Immature natural killer cell (primary cell): Measurements from ENCODE around the gene ZNF827. TPM values are rescaled to one million over a fixed set of nuclear protein-coding genes. Genes with fewer than 3 reads are reported as not detected.
"Not testable (repeated sequence)": the region's sequence is repeated elsewhere in the genome, so short reads cannot be mapped to it uniquely, and the experiment has no call there.

Experiments
- DNase-seq, 3 donors: peaks; one replicate each; pipeline ENCODE4 v3.0.0; 2022; ENCODE audit warnings: mixed read lengths in 1 of 3
- H3K27ac Mint-ChIP-seq, 6 donors: one replicate each; pipeline ENCODE4 v1.8.0; 2020; ENCODE audit warnings: mixed read lengths in 6 of 6, mild to moderate bottlenecking in 5 of 6, inconsistent platforms in 4 of 6, moderate library complexity in 3 of 6
- H3K27me3 Mint-ChIP-seq, 3 donors: one replicate each; pipeline ENCODE4 v1.8.0; 2020 to 2021; ENCODE audit warnings: low read depth in 3 of 3, mild to moderate bottlenecking in 3 of 3, mixed read lengths in 3 of 3, moderate library complexity in 3 of 3, inconsistent platforms in 1 of 3
- H3K36me3 Mint-ChIP-seq, 3 donors: one replicate each; pipeline ENCODE4 v1.8.0; 2020; ENCODE audit warnings: mixed read lengths in 3 of 3, inconsistent platforms in 2 of 3, mild to moderate bottlenecking in 2 of 3
- H3K4me1 Mint-ChIP-seq, 2 donors: one replicate each; pipeline ENCODE4 v1.8.0; 2020; ENCODE audit warnings: inconsistent platforms in 2 of 2, mild to moderate bottlenecking in 2 of 2, mixed read lengths in 2 of 2, moderate library complexity in 1 of 2
- H3K4me3 Mint-ChIP-seq, 5 donors: one replicate each; pipeline ENCODE4 v1.8.0; 2020; ENCODE audit warnings: mild to moderate bottlenecking in 5 of 5, mixed read lengths in 5 of 5, inconsistent platforms in 3 of 5, moderate library complexity in 3 of 5
- H3K9me3 Mint-ChIP-seq, 6 donors: one replicate each; pipeline ENCODE4 v1.8.0; 2020; ENCODE audit warnings: mild to moderate bottlenecking in 6 of 6, mixed read lengths in 6 of 6, inconsistent platforms in 4 of 6, moderate library complexity in 3 of 6
- polyA plus RNA-seq, 3 donors: library from polyadenylated mRNA; unstranded; fragments of 300-500 nt; fragmentation: Illumina TruSeq; gene quantifications; one replicate each; pipeline ENCODE4 v1.2.3, GENCODE V29; 2021

The ZNF827 gene
- polyA plus RNA-seq, 3 donors from 2014 or later: 1.5 to 4.6 (median 1.7) TPM

GRCh38 chr4:145839151-145839550 is 99.5 kb downstream of the ZNF827 start:
- Mint-ChIP-seq H3K27me3 (peaks cover 0 to 2% (median 0%) of the 10 kb centered on the region in 3 donors), H3K27ac (peak overlapping the region in 1 of 6 donors; percentile 40), H3K4me3 (no peak overlapping the region), H3K9me3 (no peaks in the 10 kb centered on the region), H3K36me3 (peaks cover 15 to 24% (median 21%) of the 10 kb centered on the region in 3 donors), H3K4me1 (peaks cover 8 to 15% of the 10 kb centered on the region in 2 donors)
- no peak for DNase-seq

GRCh38 chr4:145832384-145832783 is 106.2 kb downstream of the ZNF827 start:
- not testable (repeated sequence) for H3K4me3 Mint-ChIP-seq, H3K9me3 Mint-ChIP-seq, DNase-seq, H3K27me3 Mint-ChIP-seq, H3K36me3 Mint-ChIP-seq
- Mint-ChIP-seq H3K4me1 (peaks cover 18 to 31% of the 10 kb centered on the region in 2 donors), H3K27ac (peak overlapping the region in 2 of 6 donors; percentile 5 to 31)

GRCh38 chr4:145830699-145831098 is 107.9 kb downstream of the ZNF827 start:
- Mint-ChIP-seq H3K4me1 (peaks cover 18 to 31% of the 10 kb centered on the region in 2 donors), H3K27me3 (peaks cover 0 to 3% (median 2%) of the 10 kb centered on the region in 3 donors), H3K36me3 (peaks cover 0 to 10% (median 3%) of the 10 kb centered on the region in 3 donors), H3K9me3 (no peaks in the 10 kb centered on the region), H3K27ac (no peak overlapping the region), H3K4me3 (no peak overlapping the region)
- DNase-seq: no peak

DNA sequence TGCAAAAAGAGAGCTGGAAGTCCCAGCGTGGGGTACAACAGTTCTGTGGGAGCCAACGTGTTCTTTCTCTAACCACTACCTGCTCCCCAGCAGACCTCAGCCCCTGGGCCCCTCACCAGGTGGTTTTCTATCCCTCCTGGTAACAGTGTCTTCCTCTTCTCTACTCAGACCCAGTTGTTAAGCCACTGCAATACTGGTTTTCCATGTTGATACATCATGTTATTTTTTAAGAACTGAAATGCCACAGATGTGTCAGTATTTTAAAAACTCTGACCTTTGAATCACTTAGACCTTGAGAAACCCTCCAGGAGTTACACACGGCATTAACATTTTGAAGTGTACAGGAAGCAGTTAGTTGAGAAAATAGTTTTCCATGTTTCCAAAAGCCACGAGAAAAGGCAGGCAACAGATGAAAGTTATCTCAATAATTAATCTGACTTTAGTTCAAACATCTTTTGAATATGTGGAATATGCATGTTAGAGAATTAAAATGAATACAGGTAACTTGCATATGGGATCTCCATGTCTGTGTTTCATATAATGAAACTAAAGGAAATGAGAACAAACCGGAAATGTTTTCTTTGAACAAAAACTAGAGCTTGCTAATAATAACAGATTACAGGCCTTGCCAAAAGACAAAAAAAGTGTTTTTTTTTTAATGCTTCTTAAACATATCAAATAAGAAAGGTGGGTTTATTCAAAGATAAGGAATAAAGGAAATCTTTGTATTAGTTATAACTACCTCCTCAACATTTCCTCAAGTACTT is 108.8 kb downstream of the ZNF827 start:
- Mint-ChIP-seq H3K27ac (peak overlapping the region in 5 of 6 donors; percentile 12 to 90 (median 67)), H3K9me3 (no peaks in the 10 kb centered on the region), H3K36me3 (peaks cover 3 to 19% (median 10%) of the 10 kb centered on the region in 3 donors), H3K4me1 (peaks cover 18 to 31% of the 10 kb centered on the region in 2 donors), H3K27me3 (peaks cover 2 to 3% (median 2%) of the 10 kb centered on the region in 3 donors), H3K4me3 (peak overlapping the region in 3 of 5 donors; percentile 4 to 73 (median 50))
- no peak for DNase-seq

GRCh38 chr4:145828802-145829485 is 109.7 kb downstream of the ZNF827 start:
- H3K4me1 Mint-ChIP-seq: peaks cover 18 to 31% of the 10 kb centered on the region in 2 donors
- no peaks in the 10 kb centered on the region for H3K9me3 Mint-ChIP-seq
- peak overlapping the region in 1 of 5 donors; percentile 46 for H3K4me3 Mint-ChIP-seq
- H3K36me3 Mint-ChIP-seq: peaks cover 3 to 21% (median 11%) of the 10 kb centered on the region in 3 donors
- peak overlapping the region in 4 of 6 donors; percentile 67 to 90 (median 78) for H3K27ac Mint-ChIP-seq
- no peak for DNase-seq
- peaks cover 2 to 3% (median 2%) of the 10 kb centered on the region in 3 donors for H3K27me3 Mint-ChIP-seq

DNA sequence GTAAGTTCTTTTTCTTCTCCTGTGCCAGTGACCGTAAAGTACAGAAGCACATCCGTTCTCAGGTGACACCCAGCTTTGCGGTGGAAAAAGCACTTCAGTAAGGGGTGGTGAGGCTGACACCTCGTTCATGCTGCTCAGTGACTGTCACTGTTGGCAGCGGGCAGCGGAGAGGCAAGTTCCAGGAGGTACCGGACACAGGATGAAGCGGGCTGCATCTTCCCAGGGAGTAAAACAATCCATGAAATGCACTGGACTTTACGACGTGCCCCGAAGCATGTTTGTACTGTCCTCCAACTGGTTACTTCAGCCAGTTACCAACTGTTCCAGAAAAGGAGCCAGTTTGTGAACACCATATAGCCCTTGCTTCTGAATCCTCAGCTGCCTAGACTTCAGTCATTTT is 110.7 kb downstream of the ZNF827 start:
- H3K27ac Mint-ChIP-seq: peak overlapping the region in 1 of 6 donors; percentile 42

DNA sequence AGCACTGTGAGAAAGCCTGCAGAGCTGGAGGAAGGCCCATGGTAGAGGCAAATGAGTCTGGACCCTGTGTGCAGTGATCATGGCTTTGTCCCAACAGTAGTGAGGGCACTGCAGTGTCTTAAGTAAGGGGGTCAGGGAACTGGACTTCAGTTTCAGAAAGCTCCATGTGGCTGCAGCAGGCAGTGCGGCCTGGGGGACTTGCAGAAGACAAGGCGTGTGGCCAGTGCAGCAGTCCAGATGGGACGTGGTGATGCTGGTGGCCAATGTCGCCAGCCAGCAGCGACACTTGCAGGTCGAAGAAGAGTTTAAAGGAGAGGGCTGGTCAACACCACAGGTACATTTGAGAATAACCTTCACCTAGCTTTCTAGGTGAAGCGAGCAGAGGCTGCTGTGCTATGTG is 113.4 kb downstream of the ZNF827 start:
- peaks cover 14 to 23% (median 15%) of the 10 kb centered on the region in 3 donors for H3K36me3 Mint-ChIP-seq
- no peak for DNase-seq
- peaks cover 11 to 21% of the 10 kb centered on the region in 2 donors for H3K4me1 Mint-ChIP-seq
- no peaks in the 10 kb centered on the region for H3K9me3 Mint-ChIP-seq
- H3K27me3 Mint-ChIP-seq: peaks cover 0 to 3% (median 2%) of the 10 kb centered on the region in 3 donors
- no peak overlapping the region for H3K27ac Mint-ChIP-seq
- no peak overlapping the region for H3K4me3 Mint-ChIP-seq

More for the DNA sequence above, 110.7 kb downstream of the ZNF827 start:
- no peak overlapping the region for H3K4me3 Mint-ChIP-seq
- peaks cover 2 to 3% (median 2%) of the 10 kb centered on the region in 3 donors for H3K27me3 Mint-ChIP-seq
- H3K36me3 Mint-ChIP-seq: peaks cover 3 to 21% (median 11%) of the 10 kb centered on the region in 3 donors
- no peaks in the 10 kb centered on the region for H3K9me3 Mint-ChIP-seq
- peaks cover 18 to 31% of the 10 kb centered on the region in 2 donors for H3K4me1 Mint-ChIP-seq
- DNase-seq: no peak

DNA sequence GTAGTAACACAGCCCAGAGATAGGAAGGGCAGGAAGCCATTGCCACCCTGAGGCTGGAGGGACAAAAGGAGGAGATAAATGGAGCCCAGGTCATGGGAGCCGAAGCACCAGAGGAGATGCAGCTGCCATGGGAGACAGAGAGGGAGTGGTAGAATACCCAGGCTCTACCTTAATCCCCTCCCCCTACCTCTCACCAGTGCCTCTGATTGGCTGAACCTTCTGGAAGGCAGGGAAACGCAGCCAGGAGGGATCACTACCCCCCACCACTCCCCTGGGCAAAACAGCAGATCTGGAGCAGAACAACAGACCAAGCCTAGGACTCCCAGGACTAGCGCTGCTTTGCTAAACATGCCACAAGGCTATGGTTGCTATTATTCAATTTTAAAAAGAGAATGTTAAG is 114.2 kb downstream of the ZNF827 start:
- H3K4me3 Mint-ChIP-seq: no peak overlapping the region
- peaks cover 14 to 26% (median 21%) of the 10 kb centered on the region in 3 donors for H3K36me3 Mint-ChIP-seq
- no peaks in the 10 kb centered on the region for H3K9me3 Mint-ChIP-seq
- H3K27me3 Mint-ChIP-seq: peaks cover 0 to 3% (median 2%) of the 10 kb centered on the region in 3 donors
- H3K27ac Mint-ChIP-seq: no peak overlapping the region
- no peak for DNase-seq
- peaks cover 6 to 13% of the 10 kb centered on the region in 2 donors for H3K4me1 Mint-ChIP-seq

DNA sequence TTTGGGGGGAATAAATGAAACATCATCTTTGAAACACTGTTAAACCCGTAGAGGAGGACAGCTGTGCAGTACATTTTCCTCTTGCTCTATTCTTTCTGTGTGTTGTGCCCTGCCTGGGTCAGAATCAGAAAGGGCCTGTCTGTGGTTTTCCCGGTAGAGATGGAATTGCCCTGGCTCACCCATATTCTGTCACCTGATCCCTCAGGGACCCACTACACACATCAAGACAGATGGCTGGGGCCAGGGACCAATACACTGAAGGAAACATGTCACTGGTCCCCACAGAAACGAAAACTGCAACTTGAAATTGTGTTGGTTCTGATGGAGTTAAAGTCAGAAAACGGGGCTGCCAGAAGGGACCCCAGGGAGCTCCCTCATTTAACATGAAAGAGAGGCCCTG is 114.9 kb downstream of the ZNF827 start:
- H3K4me3 Mint-ChIP-seq: no peak overlapping the region
- H3K27me3 Mint-ChIP-seq: peaks cover 0 to 3% (median 2%) of the 10 kb centered on the region in 3 donors
- peaks cover 14 to 28% (median 21%) of the 10 kb centered on the region in 3 donors for H3K36me3 Mint-ChIP-seq
- peaks cover 2 to 6% of the 10 kb centered on the region in 2 donors for H3K4me1 Mint-ChIP-seq
- no peak overlapping the region for H3K27ac Mint-ChIP-seq
- no peak for DNase-seq
- no peaks in the 10 kb centered on the region for H3K9me3 Mint-ChIP-seq

- H3K27me3 Mint-ChIP-seq: peaks cover 0 to 3% (median 2%) of the 10 kb centered on the region in 3 donors
- H3K9me3 Mint-ChIP-seq: no peaks in the 10 kb centered on the region
- no peak for DNase-seq
- no peak overlapping the region for H3K4me3 Mint-ChIP-seq
- peak overlapping the region in 1 of 6 donors; percentile 38 for H3K27ac Mint-ChIP-seq
- no peaks in the 10 kb centered on the region for H3K4me1 Mint-ChIP-seq
- H3K36me3 Mint-ChIP-seq: peaks cover 14 to 29% (median 22%) of the 10 kb centered on the region in 3 donors
Observed at GRCh38 chr4:145822581-145822980, 116.0 kb downstream of the ZNF827 start.

- no peaks in the 10 kb centered on the region for H3K9me3 Mint-ChIP-seq
- H3K27ac Mint-ChIP-seq: peak overlapping the region in 1 of 6 donors; percentile 38
- H3K4me3 Mint-ChIP-seq: no peak overlapping the region
Observed at GRCh38 chr4:145822181-145822580, 116.4 kb downstream of the ZNF827 start.

GRCh38 chr4:145821766-145822165 is 116.9 kb downstream of the ZNF827 start:
- Mint-ChIP-seq H3K36me3 (peaks cover 14 to 29% (median 27%) of the 10 kb centered on the region in 3 donors), H3K27ac (no peak overlapping the region), H3K9me3 (no peaks in the 10 kb centered on the region), H3K4me3 (no peak overlapping the region), H3K4me1 (no peaks in the 10 kb centered on the region), H3K27me3 (peaks cover 0 to 3% (median 2%) of the 10 kb centered on the region in 3 donors)
- no peak for DNase-seq

More at GRCh38 chr4:145822181-145822580, 116.4 kb downstream of the ZNF827 start:
- Mint-ChIP-seq H3K27me3 (peaks cover 0 to 3% (median 2%) of the 10 kb centered on the region in 3 donors), H3K4me1 (no peaks in the 10 kb centered on the region), H3K36me3 (peaks cover 14 to 29% (median 26%) of the 10 kb centered on the region in 3 donors)
- no peak for DNase-seq

- Mint-ChIP-seq H3K4me3 (no peak overlapping the region), H3K36me3 (peaks cover 13 to 29% (median 24%) of the 10 kb centered on the region in 3 donors), H3K27ac (peak overlapping the region in 2 of 6 donors; percentile 8 to 19), H3K9me3 (no peaks in the 10 kb centered on the region), H3K27me3 (peaks cover 0 to 2% (median 0%) of the 10 kb centered on the region in 3 donors), H3K4me1 (no peaks in the 10 kb centered on the region)
- no peak for DNase-seq
Observed at GRCh38 chr4:145820407-145820806, 118.2 kb downstream of the ZNF827 start.

GRCh38 chr4:145819853-145820181 is 118.8 kb downstream of the ZNF827 start:
- Mint-ChIP-seq H3K27ac (no peak overlapping the region), H3K36me3 (peaks cover 13 to 32% (median 24%) of the 10 kb centered on the region in 3 donors), H3K9me3 (no peaks in the 10 kb centered on the region), H3K4me1 (no peaks in the 10 kb centered on the region), H3K4me3 (no peak overlapping the region), H3K27me3 (no peaks in the 10 kb centered on the region)
- DNase-seq: no peak
